SKM-1 treated with dmso at 0.1 percent for 144 hours (cell line): ENCODE data around the gene R3HDM4.
A peak's percentile ranks its signal among the peaks of the same experiment; 100 is the strongest.
"Not testable (repeated sequence)": the region's sequence is repeated elsewhere in the genome, so short reads cannot be mapped to it uniquely, and the experiment has no call there.

Experiments used
- DNase-seq: peaks from one replicate; lab custom pipeline; 2025; ENCODE audit not compliant: unreplicated experiment; lab: John Stamatoyannopoulos, UW

R3HDM4 gene

DNA sequence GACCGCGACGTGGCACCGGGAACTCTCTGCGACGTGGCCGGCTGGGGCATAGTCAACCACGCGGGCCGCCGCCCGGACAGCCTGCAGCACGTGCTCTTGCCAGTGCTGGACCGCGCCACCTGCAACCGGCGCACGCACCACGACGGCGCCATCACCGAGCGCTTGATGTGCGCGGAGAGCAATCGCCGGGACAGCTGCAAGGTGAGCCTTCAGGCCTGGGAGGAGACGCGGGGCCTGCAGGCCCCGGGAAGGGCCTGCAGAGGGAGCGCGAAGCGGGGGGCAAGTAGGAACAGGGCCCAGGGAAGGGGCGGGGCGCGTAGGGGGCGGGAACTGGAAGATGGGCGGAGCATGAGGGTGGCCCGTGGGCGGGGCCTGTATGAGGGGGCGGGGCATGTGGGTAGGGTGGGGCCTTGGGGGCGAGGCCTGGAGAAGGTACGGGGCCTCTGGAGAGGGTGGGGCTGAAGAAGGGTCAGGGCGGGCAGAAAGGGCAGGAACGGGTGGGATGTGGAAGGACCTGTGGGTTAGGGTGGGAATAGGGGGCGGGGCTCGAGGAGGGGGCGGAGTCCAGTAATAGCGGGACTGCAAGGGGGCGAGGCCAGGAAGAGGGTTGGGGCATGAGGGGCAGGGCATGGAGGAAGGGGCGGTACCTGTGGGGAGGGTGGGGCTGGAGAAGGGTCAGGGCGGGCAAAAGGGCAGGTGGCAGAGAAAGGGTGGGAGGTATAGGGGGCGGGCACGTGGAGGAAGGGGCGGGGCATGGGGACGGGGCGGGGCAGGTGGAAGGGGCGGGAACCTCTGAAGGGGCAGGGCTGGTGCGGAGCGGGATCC lies 51.1 kb downstream of the R3HDM4 start:
- peak; percentile 73 for DNase-seq

GRCh38 chr19:861141-861755 lies 51.8 kb downstream of the R3HDM4 start:
- no peak for DNase-seq

GRCh38 chr19:858868-859843 lies 53.9 kb downstream of the R3HDM4 start, which contains the start of gene CFD:
CFD (plus strand) TSS chr19:859664; CDS start chr19:859690, 26 bp downstream.
- DNase-seq = peak; percentile 52

GRCh38 chr19:858284-858683 lies 54.7 kb downstream of the R3HDM4 start:
- no peak for DNase-seq

GRCh38 chr19:855566-856120 lies 57.4 kb downstream of the R3HDM4 start:
- no peak for DNase-seq

- DNase-seq = no peak
These were observed 57.9 kb downstream of the R3HDM4 start for GRCh38 chr19:855142-855541.

GRCh38 chr19:854549-854948 lies 58.5 kb downstream of the R3HDM4 start:
- DNase-seq = no peak

DNA sequence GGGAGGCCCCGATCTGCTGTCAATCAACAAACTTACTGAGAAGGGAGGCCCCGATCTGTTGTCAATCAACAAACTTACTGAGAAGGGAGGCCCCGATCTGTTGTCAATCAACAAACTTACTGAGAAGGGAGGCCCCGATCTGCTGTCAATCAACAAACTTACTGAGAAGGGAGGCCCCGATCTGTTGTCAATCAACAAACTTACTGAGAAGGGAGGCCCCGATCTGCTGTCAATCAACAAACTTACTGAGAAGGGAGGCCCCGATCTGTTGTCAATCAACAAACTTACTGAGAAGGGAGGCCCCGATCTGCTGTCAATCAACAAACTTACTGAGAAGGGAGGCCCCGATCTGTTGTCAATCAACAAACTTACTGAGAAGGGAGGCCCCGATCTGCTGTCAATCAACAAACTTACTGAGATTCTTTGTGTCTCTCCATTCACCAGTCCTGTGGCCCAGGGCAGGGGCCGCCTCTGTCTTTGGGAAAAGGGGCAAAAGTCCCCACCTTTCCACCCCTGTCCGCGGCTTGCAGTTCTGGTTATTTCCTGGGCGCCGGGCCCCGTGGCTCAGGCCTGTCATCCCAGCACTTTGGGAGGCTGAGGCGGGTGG lies 59.3 kb downstream of the R3HDM4 start:
- not testable (repeated sequence) for DNase-seq

DNA sequence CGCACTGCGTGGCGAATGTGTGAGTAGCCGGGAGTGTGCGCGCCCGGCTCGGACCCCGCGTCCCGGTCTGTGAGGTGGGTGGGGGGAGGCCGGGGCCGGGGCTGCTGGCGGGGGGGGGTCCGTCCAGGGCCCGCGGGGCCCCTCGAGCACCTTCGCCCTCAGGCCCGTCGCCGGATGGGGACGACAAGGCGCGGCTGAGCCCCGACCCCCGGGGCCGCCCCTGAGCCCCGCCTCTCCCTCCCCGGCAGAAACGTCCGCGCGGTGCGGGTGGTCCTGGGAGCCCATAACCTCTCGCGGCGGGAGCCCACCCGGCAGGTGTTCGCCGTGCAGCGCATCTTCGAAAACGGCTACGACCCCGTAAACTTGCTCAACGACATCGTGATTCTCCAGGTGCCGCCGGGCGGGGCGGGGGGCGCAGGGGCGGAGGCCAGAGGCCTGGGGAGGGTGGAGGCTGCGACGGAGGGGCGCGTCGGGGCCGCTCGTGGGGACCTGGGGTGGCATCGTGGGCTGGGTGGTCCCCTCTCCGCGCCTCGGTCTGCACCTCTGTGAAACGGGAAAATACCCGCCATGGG lies 59.9 kb downstream of the R3HDM4 start:
- no peak for DNase-seq

GRCh38 chr19:852136-853013 lies 60.6 kb downstream of the R3HDM4 start, which contains the start of gene ELANE:
ELANE (plus strand) TSS chr19:852303; CDS start chr19:852329, 26 bp downstream.
- peak; percentile 32 for DNase-seq

- no peak for DNase-seq
These were observed 62.1 kb downstream of the R3HDM4 start for GRCh38 chr19:850979-851335.

- DNase-seq = peak; percentile 65
These were observed 62.6 kb downstream of the R3HDM4 start for GRCh38 chr19:850221-850978.

DNA sequence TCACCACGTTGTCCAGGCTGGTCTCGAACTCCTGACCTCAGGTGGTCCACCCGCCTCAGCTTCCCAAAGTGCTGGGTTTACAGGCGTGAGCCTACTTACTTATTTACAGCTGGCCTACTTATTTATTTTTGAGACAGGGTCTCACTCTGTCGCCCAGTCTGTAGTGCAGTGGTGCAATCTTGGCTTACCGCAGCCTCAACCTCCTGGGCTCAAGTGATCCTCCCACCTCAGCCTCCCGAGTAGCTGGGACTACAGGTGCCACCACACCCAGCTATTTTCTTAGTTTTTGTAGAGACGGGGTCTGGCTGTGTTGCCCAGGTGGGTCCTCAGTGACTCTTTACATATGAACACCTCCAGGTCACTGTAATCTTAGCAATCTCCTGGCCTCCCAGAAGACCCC lies 63.8 kb downstream of the R3HDM4 start:
- not testable (repeated sequence) for DNase-seq

- DNase-seq = peak; percentile 69
These were observed 64.6 kb downstream of the R3HDM4 start for GRCh38 chr19:848386-848921.
